ENCODE data around the gene CHST8. TPM values are rescaled to one million over a fixed set of nuclear protein-coding genes. Genes with fewer than 3 reads are reported as not detected.

The CHST8 gene
- total RNA-seq, 2 donors from 2014 or later, result 1.6 to 3.8 TPM

GRCh38 chr19:33634361-33635091, 12.8 kb downstream of the CHST8 start:
- no peak overlapping the region for H3K4me3 Mint-ChIP-seq
- no peak overlapping the region for H3K9ac ChIP-seq (ENCODE audit: extremely low read depth, low read length, poor library complexity, severe bottlenecking)
- no peaks in the 10 kb centered on the region for H3K4me1 ChIP-seq (ENCODE audit: control insufficient read depth, insufficient read depth, low read length)
- H3K4me1 Mint-ChIP-seq, result peaks cover 14% of the 10 kb centered on the region
- H3K36me3 Mint-ChIP-seq (ENCODE audit: low read depth), result no peaks in the 10 kb centered on the region
- H3K9me3 Mint-ChIP-seq, result no peaks in the 10 kb centered on the region
- H3K27me3 Mint-ChIP-seq (ENCODE audit: insufficient read depth), result peaks cover 8% of the 10 kb centered on the region
- 84 to 100% methylated on average over 2 to 14 of the region's 14 CpGs for WGBS, 2 experiments (ENCODE audit: insufficient coverage in 1 of 2, insufficient read length in 1 of 2)
- H3K36me3 ChIP-seq (ENCODE audit: control insufficient read depth, insufficient read depth, low read length), result no peaks in the 10 kb centered on the region
- H3K27me3 ChIP-seq (ENCODE audit: control insufficient read depth, insufficient read depth, low read length, poor library complexity, severe bottlenecking), result no peaks in the 10 kb centered on the region
- no peak overlapping the region for H3K4me3 ChIP-seq (ENCODE audit: low read length)
- DNase-seq, result no peak
- TF ChIP-seq CTCF (conservative IDR thresholded peaks at IDR 0.05), result no peak
- no peak overlapping the region for H3K27ac Mint-ChIP-seq
- no peaks in the 10 kb centered on the region for H3K9me3 ChIP-seq (ENCODE audit: control insufficient read depth, low read length)
- H3K27ac ChIP-seq (ENCODE audit: low read depth, low read length), result no peak overlapping the region

GRCh38 chr19:33638167-33639034, 16.6 kb downstream of the CHST8 start:
- no peaks in the 10 kb centered on the region for H3K27me3 ChIP-seq (ENCODE audit: control insufficient read depth, insufficient read depth, low read length, poor library complexity, severe bottlenecking)
- H3K9ac ChIP-seq (ENCODE audit: extremely low read depth, low read length, poor library complexity, severe bottlenecking), result no peak overlapping the region
- peak; percentile 29 for DNase-seq
- WGBS, 2 experiments (ENCODE audit: insufficient coverage in 1 of 2, insufficient read length in 1 of 2), result 39 to 46% methylated on average over 14 to 15 of the region's 15 CpGs
- H3K27ac Mint-ChIP-seq, result no peak overlapping the region
- no peak for TF ChIP-seq CTCF (conservative IDR thresholded peaks at IDR 0.05)
- no peaks in the 10 kb centered on the region for H3K36me3 Mint-ChIP-seq (ENCODE audit: low read depth)
- H3K9me3 ChIP-seq (ENCODE audit: control insufficient read depth, low read length), result no peaks in the 10 kb centered on the region
- H3K27me3 Mint-ChIP-seq (ENCODE audit: insufficient read depth), result peaks cover 8% of the 10 kb centered on the region
- peaks cover 14% of the 10 kb centered on the region for H3K4me1 Mint-ChIP-seq
- H3K9me3 Mint-ChIP-seq, result no peaks in the 10 kb centered on the region
- no peak overlapping the region for H3K4me3 Mint-ChIP-seq
- no peaks in the 10 kb centered on the region for H3K4me1 ChIP-seq (ENCODE audit: control insufficient read depth, insufficient read depth, low read length)
- no peak overlapping the region for H3K4me3 ChIP-seq (ENCODE audit: low read length)
- no peak overlapping the region for H3K27ac ChIP-seq (ENCODE audit: low read depth, low read length)
- H3K36me3 ChIP-seq (ENCODE audit: control insufficient read depth, insufficient read depth, low read length), result no peaks in the 10 kb centered on the region

- Histone ChIP-seq H3K4me1 (ENCODE audit: control insufficient read depth, insufficient read depth, low read length) (no peaks in the 10 kb centered on the region), H3K9me3 (ENCODE audit: control insufficient read depth, low read length) (no peaks in the 10 kb centered on the region), H3K27me3 (ENCODE audit: control insufficient read depth, insufficient read depth, low read length, poor library complexity, severe bottlenecking) (no peaks in the 10 kb centered on the region), H3K4me3 (ENCODE audit: low read length) (no peak overlapping the region), H3K9ac (ENCODE audit: extremely low read depth, low read length, poor library complexity, severe bottlenecking) (no peak overlapping the region), H3K36me3 (ENCODE audit: control insufficient read depth, insufficient read depth, low read length) (no peaks in the 10 kb centered on the region), H3K27ac (ENCODE audit: low read depth, low read length) (no peak overlapping the region)
- no peak for TF ChIP-seq CTCF (conservative IDR thresholded peaks at IDR 0.05)
- Mint-ChIP-seq H3K4me3 (no peak overlapping the region), H3K36me3 (ENCODE audit: low read depth) (no peaks in the 10 kb centered on the region), H3K9me3 (no peaks in the 10 kb centered on the region), H3K27me3 (ENCODE audit: insufficient read depth) (peaks cover 8% of the 10 kb centered on the region), H3K27ac (no peak overlapping the region), H3K4me1 (peaks cover 14% of the 10 kb centered on the region)
- WGBS, 2 experiments (ENCODE audit: insufficient coverage in 1 of 2, insufficient read length in 1 of 2), result 77 to 79% methylated on average over 9 to 14 of the region's 14 CpGs
- DNase-seq, result no peak
These were observed 17.4 kb downstream of the CHST8 start for GRCh38 chr19:33639035-33639681.

Measured in endodermal cell (in vitro differentiated cells).